Lower leg skin (tissue), 3 donors: ENCODE results near the gene MYOG.

Experiments used
- POLR2A ChIP-seq, 2 donors: fragments of 450-650 bp; IDR thresholded peaks; one replicate each; pipeline ENCODE4 v1.6.1; 2016 to 2017; ENCODE audit warnings: antibody characterized with exemption in 2 of 2, mild to moderate bottlenecking in 1 of 2, moderate library complexity in 1 of 2
- TF ChIP-seq, protein P1 (sequence below), 3 donors: fragments of 450-650 bp; IDR thresholded peaks; one replicate each; pipeline ENCODE4 v1.5.1; 2016; ENCODE audit warnings: antibody characterized with exemption in 3 of 3, mild to moderate bottlenecking in 3 of 3, moderate library complexity in 2 of 3

DNA sequence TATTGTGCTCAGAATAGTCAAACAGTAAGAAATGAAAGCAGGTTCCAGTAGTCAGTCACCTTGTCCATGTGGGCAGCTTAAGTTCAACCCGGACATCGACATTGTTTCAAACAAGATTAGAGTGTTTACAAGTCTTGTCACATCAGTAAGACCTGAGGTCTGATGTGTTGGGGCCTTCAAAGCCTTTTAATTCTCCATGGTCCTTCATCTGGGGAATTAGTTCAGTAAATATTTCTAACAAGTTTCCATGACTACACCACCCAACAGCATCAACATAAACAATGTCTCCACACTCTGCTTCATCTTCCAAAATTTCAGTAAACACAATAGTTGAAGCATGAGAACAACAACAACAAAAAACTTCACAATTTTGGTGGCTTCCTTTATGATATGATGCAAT, 26.7 kb upstream of the MYOG start:
- TF ChIP-seq, protein P1, sequence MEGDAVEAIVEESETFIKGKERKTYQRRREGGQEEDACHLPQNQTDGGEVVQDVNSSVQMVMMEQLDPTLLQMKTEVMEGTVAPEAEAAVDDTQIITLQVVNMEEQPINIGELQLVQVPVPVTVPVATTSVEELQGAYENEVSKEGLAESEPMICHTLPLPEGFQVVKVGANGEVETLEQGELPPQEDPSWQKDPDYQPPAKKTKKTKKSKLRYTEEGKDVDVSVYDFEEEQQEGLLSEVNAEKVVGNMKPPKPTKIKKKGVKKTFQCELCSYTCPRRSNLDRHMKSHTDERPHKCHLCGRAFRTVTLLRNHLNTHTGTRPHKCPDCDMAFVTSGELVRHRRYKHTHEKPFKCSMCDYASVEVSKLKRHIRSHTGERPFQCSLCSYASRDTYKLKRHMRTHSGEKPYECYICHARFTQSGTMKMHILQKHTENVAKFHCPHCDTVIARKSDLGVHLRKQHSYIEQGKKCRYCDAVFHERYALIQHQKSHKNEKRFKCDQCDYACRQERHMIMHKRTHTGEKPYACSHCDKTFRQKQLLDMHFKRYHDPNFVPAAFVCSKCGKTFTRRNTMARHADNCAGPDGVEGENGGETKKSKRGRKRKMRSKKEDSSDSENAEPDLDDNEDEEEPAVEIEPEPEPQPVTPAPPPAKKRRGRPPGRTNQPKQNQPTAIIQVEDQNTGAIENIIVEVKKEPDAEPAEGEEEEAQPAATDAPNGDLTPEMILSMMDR (IDR thresholded peaks at IDR 0.05) = no peak
- no peak for TF ChIP-seq POLR2A (IDR thresholded peaks at IDR 0.05)
